GM21825 (cell line): ENCODE measurements around the gene CTAGE9.
"Not testable (repeated sequence)": the region's sequence is repeated elsewhere in the genome, so short reads cannot be mapped to it uniquely, and the experiment has no call there.

ENCODE experiments used
- ATAC-seq: cut with Tn5 transposase; IDR thresholded peaks from one replicate; pipeline ENCODE4 v1.9.1; 2021; ENCODE audit warnings: mild to moderate bottlenecking, moderate library complexity; ENCODE audit not compliant: unreplicated experiment

CTAGE9 gene

GRCh38 chr6:131710917-131711316 lies at the start of gene CTAGE9:
Gene CTAGE9 (minus strand): TSS chr6:131711017. CDS start chr6:131711017, 0 bp downstream.
- ATAC-seq: not testable (repeated sequence)

DNA sequence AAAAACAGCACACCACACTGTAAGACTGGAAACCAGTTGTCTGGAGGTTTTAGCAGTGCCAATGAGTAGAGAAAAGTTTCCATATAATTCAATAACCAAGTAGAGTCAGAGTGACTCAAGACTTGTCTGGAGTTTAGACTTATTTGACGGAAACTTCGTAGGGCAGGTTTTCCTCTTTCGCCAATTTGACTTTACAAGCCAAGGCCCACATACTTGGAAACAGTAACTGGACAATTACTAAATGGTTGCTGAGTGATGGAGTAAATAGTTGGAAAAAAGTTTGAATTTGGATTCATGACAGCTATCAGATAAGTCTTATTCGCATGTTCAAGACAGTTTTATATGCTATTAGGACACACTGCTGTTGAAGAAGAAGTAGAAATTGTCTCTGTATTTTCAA lies 48.1 kb upstream of the CTAGE9 start:
- ATAC-seq: no peak

DNA sequence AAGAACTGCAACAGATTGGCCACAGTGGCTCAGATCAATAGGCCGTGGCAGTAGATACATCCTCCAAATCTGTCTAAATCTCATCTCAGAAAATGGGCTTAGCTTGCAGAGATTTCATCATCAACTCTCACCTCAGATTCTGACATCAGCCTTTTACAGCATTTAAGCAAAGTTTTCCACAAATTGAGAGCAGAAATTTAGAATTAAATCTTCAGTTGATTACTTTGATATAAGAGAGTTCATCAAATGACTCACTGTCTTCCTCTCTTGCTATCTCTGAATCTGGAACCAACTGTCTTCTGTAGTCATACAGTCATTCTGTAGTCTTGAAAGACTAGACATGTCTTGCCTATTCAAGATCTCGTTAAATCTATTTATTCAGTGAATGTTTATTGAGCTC lies 45.2 kb upstream of the CTAGE9 start:
- ATAC-seq: no peak

GRCh38 chr6:131755597-131755996 lies 44.8 kb upstream of the CTAGE9 start:
- ATAC-seq: no peak

- no peak for ATAC-seq
These were observed 44.1 kb upstream of the CTAGE9 start for GRCh38 chr6:131754715-131755567.

GRCh38 chr6:131754088-131754487 lies 43.3 kb upstream of the CTAGE9 start:
- ATAC-seq: no peak

- not testable (repeated sequence) for ATAC-seq
These were observed 40.3 kb upstream of the CTAGE9 start for GRCh38 chr6:131751012-131751715.

GRCh38 chr6:131749023-131749422 lies 38.2 kb upstream of the CTAGE9 start:
- ATAC-seq: no peak

DNA sequence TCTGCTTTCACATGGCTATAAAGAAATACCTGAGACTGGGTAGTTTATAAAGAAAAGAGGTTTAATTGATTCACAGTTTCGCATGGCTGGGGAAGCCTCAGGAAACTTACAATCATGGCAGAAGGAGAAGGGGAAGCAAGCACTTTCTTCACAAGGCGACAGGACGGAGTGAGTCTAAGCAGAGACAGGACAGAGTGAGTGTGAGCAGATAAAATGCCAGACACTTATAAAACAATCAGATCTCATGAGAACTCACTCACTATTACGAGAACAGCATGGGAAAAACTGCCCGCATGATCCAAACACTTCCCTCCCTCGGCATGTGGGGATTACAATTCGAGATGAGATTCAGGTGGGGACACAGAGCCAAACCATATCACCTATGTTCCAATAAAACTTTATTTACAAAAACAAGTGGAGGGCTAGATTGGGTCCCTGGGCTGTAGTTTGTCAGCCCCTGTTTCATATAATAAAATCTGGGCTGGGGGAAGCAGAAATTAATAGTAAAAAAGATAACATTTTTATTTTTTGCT lies 37.1 kb upstream of the CTAGE9 start:
- no peak for ATAC-seq

- no peak for ATAC-seq
These were observed 34.7 kb upstream of the CTAGE9 start for GRCh38 chr6:131745476-131745875.

- no peak for ATAC-seq
These were observed 33.8 kb upstream of the CTAGE9 start for GRCh38 chr6:131744432-131745287.

GRCh38 chr6:131741688-131742393 lies 31.0 kb upstream of the CTAGE9 start:
- ATAC-seq: no peak

GRCh38 chr6:131740161-131740560 lies 29.3 kb upstream of the CTAGE9 start:
- no peak for ATAC-seq

DNA sequence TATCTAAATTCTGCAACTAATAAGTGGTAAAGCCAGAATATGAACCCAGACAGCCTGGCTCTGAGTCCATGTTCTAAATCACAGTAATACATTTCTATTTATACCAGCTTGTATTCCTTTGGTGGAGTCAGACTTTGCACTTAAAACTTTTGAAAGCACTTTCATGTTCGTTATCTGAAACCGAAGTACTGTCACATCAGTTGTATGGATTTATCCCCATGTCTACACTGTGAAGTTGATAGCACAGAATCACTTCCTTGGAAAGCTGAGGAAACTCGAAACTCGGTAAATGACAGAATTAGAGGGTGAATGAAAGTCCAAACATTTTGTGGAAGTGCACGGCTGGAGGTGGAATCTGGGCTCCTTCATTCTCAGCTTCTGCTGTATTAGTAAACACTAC lies 28.3 kb upstream of the CTAGE9 start:
- no peak for ATAC-seq

GRCh38 chr6:131736811-131737210 lies 26.0 kb upstream of the CTAGE9 start:
- ATAC-seq: no peak

- no peak for ATAC-seq
These were observed 25.3 kb upstream of the CTAGE9 start for GRCh38 chr6:131736003-131736596.

DNA sequence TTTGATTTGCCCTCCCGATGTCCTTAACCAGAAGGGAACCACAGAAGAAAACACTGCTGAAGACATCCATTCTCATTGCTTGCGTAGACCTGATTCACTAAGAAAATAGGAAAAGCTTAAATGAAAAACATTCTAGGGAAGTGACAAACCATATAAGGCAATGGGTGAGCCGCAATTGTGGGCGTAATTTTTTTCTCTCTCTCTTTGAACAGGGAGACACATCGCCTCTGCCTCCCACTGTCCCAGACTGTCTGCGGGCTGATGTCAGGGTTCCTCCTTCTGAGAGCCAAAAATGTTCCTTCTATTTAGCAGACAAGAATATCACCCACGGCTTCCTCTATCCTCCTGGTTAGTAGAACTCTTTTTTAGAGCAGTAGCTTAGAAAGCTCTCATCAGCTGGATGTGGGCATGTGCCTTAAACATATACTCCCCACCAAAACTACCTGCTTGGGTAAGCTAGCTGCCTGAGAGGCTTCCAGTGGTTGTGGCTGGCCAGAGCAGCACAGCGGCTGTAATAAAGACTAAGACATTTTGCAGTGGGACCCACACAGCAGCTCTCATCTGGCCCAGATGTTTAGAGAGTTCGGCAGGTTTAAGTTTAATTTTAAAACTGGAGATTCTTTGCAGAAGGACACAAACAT lies 22.7 kb upstream of the CTAGE9 start:
- no peak for ATAC-seq

- ATAC-seq: no peak
These were observed 20.4 kb upstream of the CTAGE9 start for GRCh38 chr6:131731224-131731623.

DNA sequence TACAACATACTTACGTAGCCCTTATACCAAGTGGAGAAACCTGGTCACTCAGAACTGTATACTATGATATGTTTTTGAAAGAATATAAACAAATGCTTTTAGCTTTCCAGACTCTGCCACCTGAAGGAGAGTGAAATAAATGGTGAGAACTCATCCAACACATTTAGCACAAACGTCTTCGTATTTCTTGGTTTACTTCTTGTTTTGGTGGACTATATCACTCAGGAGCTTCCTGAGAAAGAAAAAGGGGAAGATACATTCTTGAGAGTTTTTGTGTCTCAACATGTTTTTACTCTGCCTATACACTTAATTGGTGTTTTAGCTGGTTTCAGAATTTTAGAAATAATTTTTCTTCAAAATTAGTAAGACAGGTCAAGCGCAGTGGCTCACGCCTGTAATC lies 19.4 kb upstream of the CTAGE9 start:
- no peak for ATAC-seq

DNA sequence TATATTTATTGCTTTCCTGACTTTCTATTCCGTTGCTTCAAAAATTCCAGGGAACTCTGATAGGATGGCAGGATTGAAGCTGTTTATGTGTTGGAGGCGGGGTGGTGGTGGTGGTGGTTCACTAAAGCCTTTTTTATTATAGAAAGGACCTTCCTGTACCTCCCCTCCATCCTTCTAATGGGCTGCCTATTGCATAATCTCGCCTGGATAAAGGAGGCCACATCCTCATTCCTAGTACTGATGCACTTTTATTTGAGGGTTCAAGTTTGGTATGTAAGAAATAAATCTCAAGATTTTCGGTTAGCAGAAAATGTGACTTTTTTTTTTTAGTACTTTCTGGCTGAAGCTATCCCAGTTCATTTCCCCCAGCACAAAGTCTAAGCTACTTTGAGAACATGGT lies 18.7 kb upstream of the CTAGE9 start:
- no peak for ATAC-seq
